Ovary (tissue), 9 donors: Measurements from ENCODE around the gene KCNJ12. TPM values are rescaled to one million over a fixed set of nuclear protein-coding genes. Genes with fewer than 3 reads are reported as not detected.

Source experiments
- DNase-seq, 5 donors: peaks; one replicate each; pipeline ENCODE4 v3.0.0-alpha.2; 2019 to 2020
- H3K27ac ChIP-seq, 2 donors: fragments of 200-600 bp; one replicate each; pipeline versions ENCODE4 v1.5.1 to v1.8.0; 2019 to 2022
- H3K27me3 ChIP-seq: fragments of 200-600 bp; one replicate; pipeline ENCODE4 v1.8.0; 2022
- H3K36me3 ChIP-seq: fragments of 200-600 bp; sonication (generic); one replicate; pipeline ENCODE4 v1.5.1; 2019
- H3K4me1 ChIP-seq: one replicate; pipeline ENCODE4 v1.8.1; 2013; ENCODE audit warnings: mild to moderate bottlenecking, moderate library complexity; ENCODE audit not compliant: insufficient read depth
- H3K4me3 ChIP-seq: fragments of 200-600 bp; sonication (generic); one replicate; pipeline ENCODE4 v1.5.1; 2017
- H3K9me3 ChIP-seq, 2 donors: fragments of 200-600 bp in 1 of 2; sonication (generic) in 1 of 2; one replicate each; pipeline versions ENCODE4 v1.5.1 to v1.8.1; 2013 to 2019; ENCODE audit warnings: mild to moderate bottlenecking in 1 of 2, moderate library complexity in 1 of 2
- EP300 ChIP-seq: sonication (generic); formaldehyde crosslinking; IDR thresholded peaks from one replicate; pipeline ENCODE4 v1.6.1; 2017; ENCODE audit warnings: antibody characterized with exemption
- POLR2A ChIP-seq: fragments of 450-650 bp; IDR thresholded peaks from one replicate; pipeline ENCODE4 v1.6.1; 2017; ENCODE audit warnings: antibody characterized with exemption, mild to moderate bottlenecking, moderate library complexity
- WGBS, 3 donors: extraction: QIAGEN DNeasy Blood & Tissue Kit in 1 of 3; methylation state at CpG; one replicate each; pipeline versions ENCODE4 v1.1.5 to v1.1.7; 2013 to 2017; 5-methylcytosine and 5-hydroxymethylcytosine counted together
- intact Hi-C, 4 donors: fragments of 100-400 bp; cut with DNase I; formaldehyde crosslinking; loops; one replicate each; pipeline versions ENCODE4 v1.11.0 to v1.15.1; 2022 to 2023
- polyA plus RNA-seq, 2 donors: library from polyadenylated mRNA; stranded (reverse); fragments of 200-250 nt in 1 of 2; fragments of 350-450 nt in 1 of 2; fragmentation: Illumina TruSeq in 1 of 2; extraction: RNeasy Lipid Tissue Mini Kit (QIAGEN cat#74804) in 1 of 2; gene quantifications; one replicate each; pipeline ENCODE4 v1.2.3, GENCODE V29; 2013 to 2014
- total RNA-seq, 7 donors: library from RNA; depleted of rRNA in 2 of 7; stranded (reverse); fragments of >200 nt in 2 of 7; fragmentation: NEBNext Ultra II Directional in 3 of 7; extraction: Animal tissue kit (Norgen Biotek cat#: 25700) in 3 of 7; gene quantifications; one replicate each; pipeline versions ENCODE4 v1.1.0 to v1.2.4, GENCODE V29; 2016 to 2023
- TF ChIP-seq, protein P1 (sequence below), 3 donors: fragments of 450-650 bp in 2 of 3; fragments of 200-600 bp in 1 of 3; IDR thresholded peaks; one replicate each; pipeline versions ENCODE4 v1.5.1 to v1.8.0; 2016 to 2022; ENCODE audit warnings: antibody characterized with exemption in 3 of 3, mild to moderate bottlenecking in 1 of 3
- donor health status: DM: no; HTN: no; CAD: no; lungs with moderate emphysema.
- donor health status: DM: no; HTN: no; CAD: no.
- donor health status: Bipolar disorder and iron deficiency.
- donor health status: DM: yes; HTN: yes; CAD: no.
- donor health status: DM: no; HTN: no; CAD: no.
- donor health status: DM: yes; HTN: yes; CAD: no.

Gene KCNJ12
- total and polyA plus RNA-seq, 9 donors, result 0.12 to 1.9 (median 0.46) TPM

DNA sequence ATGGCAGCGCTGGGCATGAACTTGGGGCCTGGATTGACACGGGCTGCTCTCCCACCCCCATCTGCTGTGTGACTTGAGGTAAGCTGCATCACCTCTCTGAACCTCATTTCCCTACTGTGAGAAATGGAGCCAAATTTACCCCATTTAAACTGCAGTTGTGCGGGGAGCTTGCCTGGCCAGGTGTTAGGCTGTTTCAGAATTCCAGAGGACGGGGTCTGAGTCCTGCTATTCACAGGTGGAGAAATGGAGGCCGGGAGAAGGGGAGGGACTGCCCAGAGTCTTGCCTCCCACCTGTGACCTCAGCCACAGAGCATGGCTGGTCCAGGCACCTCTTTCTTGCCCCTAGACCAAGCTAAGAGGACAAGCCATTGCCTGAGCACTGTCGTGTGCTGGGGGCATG, 12.8 kb downstream of the KCNJ12 start:
- H3K4me1 ChIP-seq, result no peaks in the 10 kb centered on the region
- no peaks in the 10 kb centered on the region for H3K36me3 ChIP-seq
- no peak for DNase-seq
- no peaks in the 10 kb centered on the region for H3K9me3 ChIP-seq
- 78 to 90% (median 88%) methylated on average over 6 of the region's 6 CpGs for WGBS, 3 donors
- H3K27ac ChIP-seq, result no peak overlapping the region
- H3K4me3 ChIP-seq, result no peak overlapping the region
- H3K27me3 ChIP-seq, result no peaks in the 10 kb centered on the region
- intact Hi-C loops, result no loop called here
- TF ChIP-seq POLR2A, result no peak
- no peak for TF ChIP-seq EP300
- TF ChIP-seq, protein P1, sequence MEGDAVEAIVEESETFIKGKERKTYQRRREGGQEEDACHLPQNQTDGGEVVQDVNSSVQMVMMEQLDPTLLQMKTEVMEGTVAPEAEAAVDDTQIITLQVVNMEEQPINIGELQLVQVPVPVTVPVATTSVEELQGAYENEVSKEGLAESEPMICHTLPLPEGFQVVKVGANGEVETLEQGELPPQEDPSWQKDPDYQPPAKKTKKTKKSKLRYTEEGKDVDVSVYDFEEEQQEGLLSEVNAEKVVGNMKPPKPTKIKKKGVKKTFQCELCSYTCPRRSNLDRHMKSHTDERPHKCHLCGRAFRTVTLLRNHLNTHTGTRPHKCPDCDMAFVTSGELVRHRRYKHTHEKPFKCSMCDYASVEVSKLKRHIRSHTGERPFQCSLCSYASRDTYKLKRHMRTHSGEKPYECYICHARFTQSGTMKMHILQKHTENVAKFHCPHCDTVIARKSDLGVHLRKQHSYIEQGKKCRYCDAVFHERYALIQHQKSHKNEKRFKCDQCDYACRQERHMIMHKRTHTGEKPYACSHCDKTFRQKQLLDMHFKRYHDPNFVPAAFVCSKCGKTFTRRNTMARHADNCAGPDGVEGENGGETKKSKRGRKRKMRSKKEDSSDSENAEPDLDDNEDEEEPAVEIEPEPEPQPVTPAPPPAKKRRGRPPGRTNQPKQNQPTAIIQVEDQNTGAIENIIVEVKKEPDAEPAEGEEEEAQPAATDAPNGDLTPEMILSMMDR (IDR thresholded peaks at IDR 0.05), result no peak

DNA sequence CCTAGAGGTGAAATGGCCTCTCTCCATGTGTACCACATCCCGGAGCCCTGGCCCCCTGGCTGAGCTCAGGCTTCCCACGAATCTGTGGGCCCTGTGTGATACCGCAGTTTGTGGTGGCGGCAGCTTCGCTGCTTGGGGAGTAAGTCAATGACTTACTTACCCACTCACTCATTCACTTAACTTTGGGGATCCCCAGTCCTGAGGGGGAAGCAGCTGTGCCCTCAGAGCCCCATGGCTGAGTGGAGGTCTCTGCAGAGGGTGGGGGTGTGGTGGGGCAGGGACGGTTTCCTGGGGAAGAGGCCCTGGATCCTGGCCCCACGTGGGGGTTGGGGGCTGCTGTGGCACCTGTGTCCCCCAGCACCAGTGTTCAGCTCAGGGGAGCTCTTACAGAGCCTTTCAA, 13.2 kb downstream of the KCNJ12 start:
- Histone ChIP-seq H3K4me1 (no peaks in the 10 kb centered on the region), H3K4me3 (no peak overlapping the region), H3K27me3 (no peaks in the 10 kb centered on the region), H3K27ac (no peak overlapping the region), H3K36me3 (no peaks in the 10 kb centered on the region), H3K9me3 (no peaks in the 10 kb centered on the region)
- intact Hi-C loops, result no loop called here
- TF ChIP-seq, protein P1 (IDR thresholded peaks at IDR 0.05), result no peak
- TF ChIP-seq POLR2A (no peak), EP300 (no peak)
- DNase-seq, result no peak
- WGBS, 3 donors, result 70 to 78% (median 74%) methylated on average over 7 of the region's 7 CpGs

DNA sequence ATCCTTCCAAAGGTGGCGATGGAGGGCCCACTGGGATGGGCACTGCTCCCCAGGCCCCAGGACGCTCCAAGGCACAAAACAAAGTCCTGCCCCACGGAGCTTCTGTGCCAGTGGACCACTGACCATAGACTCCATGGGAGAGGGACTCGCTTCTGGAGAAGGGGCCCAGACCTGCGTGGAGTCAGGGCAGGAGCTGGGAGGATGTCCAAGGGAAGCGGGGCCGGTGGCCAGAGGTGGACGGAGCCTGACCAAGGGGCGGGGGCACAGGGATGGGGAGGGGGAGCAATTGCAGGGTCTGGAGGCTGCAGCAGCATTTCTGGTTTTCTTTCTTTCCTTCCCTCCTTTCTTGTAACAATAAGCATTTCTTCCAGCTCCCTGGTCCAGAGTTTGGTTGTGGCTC, 14.1 kb downstream of the KCNJ12 start:
- Histone ChIP-seq H3K36me3 (no peaks in the 10 kb centered on the region), H3K9me3 (no peaks in the 10 kb centered on the region), H3K4me1 (no peaks in the 10 kb centered on the region), H3K4me3 (no peak overlapping the region), H3K27ac (no peak overlapping the region), H3K27me3 (no peaks in the 10 kb centered on the region)
- 55 to 64% (median 63%) methylated on average over 6 to 9 of the region's 9 CpGs for WGBS, 3 donors
- no peak for DNase-seq
- intact Hi-C loops, result no loop called here
- TF ChIP-seq POLR2A, result no peak
- TF ChIP-seq EP300, result no peak
- TF ChIP-seq, protein P1 (IDR thresholded peaks at IDR 0.05), result no peak

DNA sequence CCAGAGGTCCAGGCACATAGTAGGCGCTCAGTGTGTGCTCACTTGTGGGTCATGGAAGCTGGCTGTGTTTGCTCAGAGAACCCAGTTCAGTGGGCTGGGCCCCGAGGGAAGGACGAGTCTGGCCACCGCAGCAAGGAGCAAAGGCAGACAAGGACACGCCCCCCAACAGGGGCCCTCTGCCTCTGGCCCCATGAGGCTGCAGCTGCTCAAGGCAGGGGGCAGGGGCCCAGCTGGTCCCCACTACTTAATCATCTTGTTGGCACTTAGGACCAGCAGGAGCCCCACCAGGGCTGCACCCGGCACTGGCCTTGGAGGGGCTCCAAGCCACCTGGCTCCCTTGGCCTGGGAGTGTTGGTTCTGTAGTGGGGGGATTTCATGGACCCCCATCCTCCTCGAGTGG, 16.1 kb downstream of the KCNJ12 start:
- no peak overlapping the region for H3K4me3 ChIP-seq
- no peaks in the 10 kb centered on the region for H3K4me1 ChIP-seq
- no peaks in the 10 kb centered on the region for H3K9me3 ChIP-seq
- H3K36me3 ChIP-seq, result no peaks in the 10 kb centered on the region
- no peak overlapping the region for H3K27ac ChIP-seq
- H3K27me3 ChIP-seq, result no peaks in the 10 kb centered on the region
- intact Hi-C loops, result no loop called here
- 47 to 60% (median 58%) methylated on average over 7 of the region's 7 CpGs for WGBS, 3 donors
- TF ChIP-seq POLR2A, result no peak
- TF ChIP-seq, protein P1 (IDR thresholded peaks at IDR 0.05), result no peak
- no peak for DNase-seq

DNA sequence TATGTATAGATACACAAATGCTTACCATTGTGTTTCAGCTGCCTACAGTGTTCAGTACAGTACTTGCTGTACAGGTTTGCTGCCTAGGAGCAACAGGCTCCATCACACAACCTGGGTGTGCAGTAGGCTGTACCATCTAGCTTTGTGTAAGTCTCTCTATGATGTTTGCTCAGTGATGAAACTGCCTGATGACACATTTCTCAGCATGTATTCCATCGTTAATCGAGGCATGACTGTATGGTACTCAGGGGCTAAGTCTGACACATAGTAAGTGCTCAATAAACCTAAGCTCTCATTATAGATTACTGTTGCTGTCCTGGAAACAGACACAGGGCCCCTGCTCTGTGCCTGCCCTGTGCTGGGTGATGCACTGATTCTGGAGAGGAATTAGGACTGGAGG, 18.1 kb downstream of the KCNJ12 start:
- Histone ChIP-seq H3K27me3 (no peaks in the 10 kb centered on the region), H3K4me1 (no peaks in the 10 kb centered on the region), H3K27ac (no peak overlapping the region), H3K4me3 (no peak overlapping the region), H3K9me3 (no peaks in the 10 kb centered on the region), H3K36me3 (no peaks in the 10 kb centered on the region)
- TF ChIP-seq, protein P1 (IDR thresholded peaks at IDR 0.05), result no peak
- TF ChIP-seq POLR2A (no peak), EP300 (no peak)
- DNase-seq, result no peak
- 74 to 87% (median 80%) methylated on average over 2 of the region's 2 CpGs for WGBS, 3 donors
- intact Hi-C loops, result no loop called here
